Suprapubic skin (tissue), 4 donors: ENCODE measurements around the gene ASF1B.

Experiments
- POLR2A ChIP-seq, 2 donors: fragments of 450-650 bp; IDR thresholded peaks; one replicate each; pipeline ENCODE4 v1.6.1; 2017; ENCODE audit warnings: antibody characterized with exemption in 2 of 2, mild to moderate bottlenecking in 2 of 2, moderate library complexity in 2 of 2
- POLR2AphosphoS5 ChIP-seq, 3 donors: sonication (generic); formaldehyde crosslinking; IDR thresholded peaks; one replicate each; pipeline ENCODE4 v1.6.1; 2017; ENCODE audit warnings: antibody characterized with exemption in 3 of 3
- TF ChIP-seq, protein P1 (sequence below), 2 donors: fragments of 200-600 bp in 1 of 2; fragments of 450-650 bp in 1 of 2; sonication (generic) in 1 of 2; IDR thresholded peaks; one replicate each; pipeline ENCODE4 v1.5.1; 2016 to 2019; ENCODE audit warnings: antibody characterized with exemption in 2 of 2, mild to moderate bottlenecking in 1 of 2, moderate library complexity in 1 of 2

DNA sequence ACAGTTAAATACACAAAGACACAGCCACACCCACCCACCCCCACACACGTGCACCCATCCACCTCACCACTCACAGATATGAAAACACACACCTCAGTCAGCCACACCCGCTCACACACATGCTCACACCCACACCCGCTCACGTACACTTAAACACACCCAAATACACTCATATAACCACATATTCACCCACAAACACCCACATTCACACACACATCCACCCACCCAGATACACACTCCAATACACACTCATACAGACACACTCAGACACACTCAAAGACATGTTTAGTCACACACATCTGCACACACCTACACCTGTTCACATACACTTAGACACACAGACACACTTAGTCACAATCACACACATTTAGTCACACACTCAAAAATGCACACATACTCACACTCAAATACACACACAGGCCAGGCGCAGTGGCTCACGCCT, 39.0 kb upstream of the ASF1B start:
- TF ChIP-seq, protein P1, sequence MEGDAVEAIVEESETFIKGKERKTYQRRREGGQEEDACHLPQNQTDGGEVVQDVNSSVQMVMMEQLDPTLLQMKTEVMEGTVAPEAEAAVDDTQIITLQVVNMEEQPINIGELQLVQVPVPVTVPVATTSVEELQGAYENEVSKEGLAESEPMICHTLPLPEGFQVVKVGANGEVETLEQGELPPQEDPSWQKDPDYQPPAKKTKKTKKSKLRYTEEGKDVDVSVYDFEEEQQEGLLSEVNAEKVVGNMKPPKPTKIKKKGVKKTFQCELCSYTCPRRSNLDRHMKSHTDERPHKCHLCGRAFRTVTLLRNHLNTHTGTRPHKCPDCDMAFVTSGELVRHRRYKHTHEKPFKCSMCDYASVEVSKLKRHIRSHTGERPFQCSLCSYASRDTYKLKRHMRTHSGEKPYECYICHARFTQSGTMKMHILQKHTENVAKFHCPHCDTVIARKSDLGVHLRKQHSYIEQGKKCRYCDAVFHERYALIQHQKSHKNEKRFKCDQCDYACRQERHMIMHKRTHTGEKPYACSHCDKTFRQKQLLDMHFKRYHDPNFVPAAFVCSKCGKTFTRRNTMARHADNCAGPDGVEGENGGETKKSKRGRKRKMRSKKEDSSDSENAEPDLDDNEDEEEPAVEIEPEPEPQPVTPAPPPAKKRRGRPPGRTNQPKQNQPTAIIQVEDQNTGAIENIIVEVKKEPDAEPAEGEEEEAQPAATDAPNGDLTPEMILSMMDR (IDR thresholded peaks at IDR 0.05): no peak
- TF ChIP-seq POLR2AphosphoS5 (IDR thresholded peaks at IDR 0.05) (no peak), POLR2A (IDR thresholded peaks at IDR 0.05) (no peak)
